ENCODE data around the gene PPP2R2C.

DNA sequence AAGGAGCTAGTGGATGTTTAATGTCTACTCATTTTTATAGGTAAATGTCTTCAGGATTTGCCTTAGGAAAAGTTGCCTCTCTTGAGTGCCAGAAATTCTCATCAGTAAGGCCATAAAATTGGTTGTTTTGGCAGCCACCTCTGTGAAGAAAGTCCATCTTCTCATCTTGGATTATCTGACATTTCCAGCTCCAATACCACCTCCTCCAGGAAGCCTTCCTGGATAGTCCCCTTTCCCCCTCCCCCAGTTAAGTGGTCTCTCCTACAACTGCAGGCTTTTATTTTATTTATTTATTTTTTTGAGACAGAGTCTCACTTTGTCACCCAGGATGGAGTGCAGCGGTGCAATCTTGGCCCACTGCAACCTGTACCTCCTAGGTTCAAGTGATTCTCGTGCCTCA, 87.1 kb downstream of the PPP2R2C start:
- TF ChIP-seq ZNF501 (tag by site-specific recombination; IDR thresholded peaks at IDR 0.05) (no peak), ZNF121 (tag by site-specific recombination; IDR thresholded peaks at IDR 0.05) (no peak), ZBTB1 (tag by site-specific recombination; IDR thresholded peaks at IDR 0.05) (no peak), ZNF707 (tag by site-specific recombination; IDR thresholded peaks at IDR 0.05) (no peak), ZFP69B (tag by site-specific recombination; IDR thresholded peaks at IDR 0.05) (no peak), SP2 (tag by site-specific recombination; IDR thresholded peaks at IDR 0.05) (no peak)
- TF ChIP-seq, protein P1, sequence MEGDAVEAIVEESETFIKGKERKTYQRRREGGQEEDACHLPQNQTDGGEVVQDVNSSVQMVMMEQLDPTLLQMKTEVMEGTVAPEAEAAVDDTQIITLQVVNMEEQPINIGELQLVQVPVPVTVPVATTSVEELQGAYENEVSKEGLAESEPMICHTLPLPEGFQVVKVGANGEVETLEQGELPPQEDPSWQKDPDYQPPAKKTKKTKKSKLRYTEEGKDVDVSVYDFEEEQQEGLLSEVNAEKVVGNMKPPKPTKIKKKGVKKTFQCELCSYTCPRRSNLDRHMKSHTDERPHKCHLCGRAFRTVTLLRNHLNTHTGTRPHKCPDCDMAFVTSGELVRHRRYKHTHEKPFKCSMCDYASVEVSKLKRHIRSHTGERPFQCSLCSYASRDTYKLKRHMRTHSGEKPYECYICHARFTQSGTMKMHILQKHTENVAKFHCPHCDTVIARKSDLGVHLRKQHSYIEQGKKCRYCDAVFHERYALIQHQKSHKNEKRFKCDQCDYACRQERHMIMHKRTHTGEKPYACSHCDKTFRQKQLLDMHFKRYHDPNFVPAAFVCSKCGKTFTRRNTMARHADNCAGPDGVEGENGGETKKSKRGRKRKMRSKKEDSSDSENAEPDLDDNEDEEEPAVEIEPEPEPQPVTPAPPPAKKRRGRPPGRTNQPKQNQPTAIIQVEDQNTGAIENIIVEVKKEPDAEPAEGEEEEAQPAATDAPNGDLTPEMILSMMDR (tag by site-specific recombination; IDR thresholded peaks at IDR 0.05) = no peak
- TF ChIP-seq, protein P2, sequence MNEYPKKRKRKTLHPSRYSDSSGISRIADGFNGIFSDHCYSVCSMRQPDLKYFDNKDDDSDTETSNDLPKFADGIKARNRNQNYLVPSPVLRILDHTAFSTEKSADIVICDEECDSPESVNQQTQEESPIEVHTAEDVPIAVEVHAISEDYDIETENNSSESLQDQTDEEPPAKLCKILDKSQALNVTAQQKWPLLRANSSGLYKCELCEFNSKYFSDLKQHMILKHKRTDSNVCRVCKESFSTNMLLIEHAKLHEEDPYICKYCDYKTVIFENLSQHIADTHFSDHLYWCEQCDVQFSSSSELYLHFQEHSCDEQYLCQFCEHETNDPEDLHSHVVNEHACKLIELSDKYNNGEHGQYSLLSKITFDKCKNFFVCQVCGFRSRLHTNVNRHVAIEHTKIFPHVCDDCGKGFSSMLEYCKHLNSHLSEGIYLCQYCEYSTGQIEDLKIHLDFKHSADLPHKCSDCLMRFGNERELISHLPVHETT (tag by site-specific recombination; IDR thresholded peaks at IDR 0.05) = no peak
- TF ChIP-seq, protein P3, sequence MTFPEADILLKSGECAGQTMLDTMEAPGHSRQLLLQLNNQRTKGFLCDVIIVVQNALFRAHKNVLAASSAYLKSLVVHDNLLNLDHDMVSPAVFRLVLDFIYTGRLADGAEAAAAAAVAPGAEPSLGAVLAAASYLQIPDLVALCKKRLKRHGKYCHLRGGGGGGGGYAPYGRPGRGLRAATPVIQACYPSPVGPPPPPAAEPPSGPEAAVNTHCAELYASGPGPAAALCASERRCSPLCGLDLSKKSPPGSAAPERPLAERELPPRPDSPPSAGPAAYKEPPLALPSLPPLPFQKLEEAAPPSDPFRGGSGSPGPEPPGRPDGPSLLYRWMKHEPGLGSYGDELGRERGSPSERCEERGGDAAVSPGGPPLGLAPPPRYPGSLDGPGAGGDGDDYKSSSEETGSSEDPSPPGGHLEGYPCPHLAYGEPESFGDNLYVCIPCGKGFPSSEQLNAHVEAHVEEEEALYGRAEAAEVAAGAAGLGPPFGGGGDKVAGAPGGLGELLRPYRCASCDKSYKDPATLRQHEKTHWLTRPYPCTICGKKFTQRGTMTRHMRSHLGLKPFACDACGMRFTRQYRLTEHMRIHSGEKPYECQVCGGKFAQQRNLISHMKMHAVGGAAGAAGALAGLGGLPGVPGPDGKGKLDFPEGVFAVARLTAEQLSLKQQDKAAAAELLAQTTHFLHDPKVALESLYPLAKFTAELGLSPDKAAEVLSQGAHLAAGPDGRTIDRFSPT (tag by site-specific recombination; IDR thresholded peaks at IDR 0.05) = no peak
